Measurements from ENCODE around the gene NTMT2.

DNA sequence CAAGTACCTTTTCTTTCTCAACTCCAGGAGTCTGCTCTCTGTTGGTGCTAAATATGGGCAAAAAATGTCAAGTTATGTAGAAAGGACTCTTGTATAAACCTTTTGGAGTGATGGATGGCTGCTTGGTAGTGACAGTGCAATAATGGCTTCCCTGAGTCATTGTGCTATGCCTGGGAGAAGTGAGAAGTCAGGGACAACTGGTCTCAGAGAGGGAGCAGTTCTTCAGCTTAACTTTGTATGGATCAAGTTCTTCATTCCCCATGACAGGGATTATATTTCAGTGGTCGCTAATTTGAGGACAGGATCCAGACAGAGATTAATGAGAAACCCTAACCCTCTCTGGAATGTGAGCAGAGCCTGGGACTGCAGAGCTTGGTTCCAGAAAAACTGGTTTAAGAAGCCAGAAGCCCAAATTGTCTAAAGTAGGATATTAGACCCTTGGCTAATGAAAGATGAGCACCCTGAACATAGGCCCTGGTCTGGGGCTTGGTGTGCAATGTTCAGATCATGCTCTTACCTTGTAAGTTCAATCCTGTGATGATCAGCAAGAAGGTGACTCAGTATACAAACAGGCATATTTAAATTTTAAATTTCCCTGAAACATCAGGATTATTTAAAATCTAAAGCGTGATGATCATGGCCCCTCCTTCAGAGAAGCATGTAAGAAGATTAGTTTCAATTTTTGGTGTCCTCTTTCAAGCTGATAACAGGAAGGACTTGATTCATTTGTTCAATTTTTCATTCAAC, 50.9 kb downstream of the NTMT2 start:
- TF ChIP-seq, protein P1, sequence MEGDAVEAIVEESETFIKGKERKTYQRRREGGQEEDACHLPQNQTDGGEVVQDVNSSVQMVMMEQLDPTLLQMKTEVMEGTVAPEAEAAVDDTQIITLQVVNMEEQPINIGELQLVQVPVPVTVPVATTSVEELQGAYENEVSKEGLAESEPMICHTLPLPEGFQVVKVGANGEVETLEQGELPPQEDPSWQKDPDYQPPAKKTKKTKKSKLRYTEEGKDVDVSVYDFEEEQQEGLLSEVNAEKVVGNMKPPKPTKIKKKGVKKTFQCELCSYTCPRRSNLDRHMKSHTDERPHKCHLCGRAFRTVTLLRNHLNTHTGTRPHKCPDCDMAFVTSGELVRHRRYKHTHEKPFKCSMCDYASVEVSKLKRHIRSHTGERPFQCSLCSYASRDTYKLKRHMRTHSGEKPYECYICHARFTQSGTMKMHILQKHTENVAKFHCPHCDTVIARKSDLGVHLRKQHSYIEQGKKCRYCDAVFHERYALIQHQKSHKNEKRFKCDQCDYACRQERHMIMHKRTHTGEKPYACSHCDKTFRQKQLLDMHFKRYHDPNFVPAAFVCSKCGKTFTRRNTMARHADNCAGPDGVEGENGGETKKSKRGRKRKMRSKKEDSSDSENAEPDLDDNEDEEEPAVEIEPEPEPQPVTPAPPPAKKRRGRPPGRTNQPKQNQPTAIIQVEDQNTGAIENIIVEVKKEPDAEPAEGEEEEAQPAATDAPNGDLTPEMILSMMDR (IDR thresholded peaks at IDR 0.05) = no peak
- no peak for TF ChIP-seq POLR2A (IDR thresholded peaks at IDR 0.05)

Data from lower leg skin (tissue), 3 donors.